GM23338 (cell line): ENCODE measurements around the gene CHST13. TPM values are rescaled to one million over a fixed set of nuclear protein-coding genes. Genes with fewer than 3 reads are reported as not detected.
A peak's percentile ranks its signal among the peaks of the same experiment; 100 is the strongest.
"Not testable (repeated sequence)": the region's sequence is repeated elsewhere in the genome, so short reads cannot be mapped to it uniquely, and the experiment has no call there.

Source experiments
- ATAC-seq: fragments of 200-7000 bp; cut with Tn5 transposase; 3 replicates; pipeline ENCODE4 v1.9.1; 2020
- DNase-seq: peaks from one replicate; pipeline ENCODE4 v3.0.0-alpha.2; 2015; ENCODE audit warnings: low spot score
- H2AFZ ChIP-seq: fragments of 200-600 bp; sonication (generic); 2 replicates; pipeline ENCODE4 v1.8.0; 2016; ENCODE audit warnings: antibody characterized with exemption, mild to moderate bottlenecking, moderate library complexity
- H3F3A ChIP-seq: fragments of 200-600 bp; sonication (generic); replicated peaks from 2 replicates; pipeline ENCODE4 v1.8.0; 2017; ENCODE audit warnings: antibody characterized with exemption, mixed run types, low read depth
- H3K27ac ChIP-seq: fragments of 200-600 bp; sonication (generic); 2 replicates; pipeline ENCODE4 v1.6.1; 2016; ENCODE audit warnings: low read depth
- H3K27me3 ChIP-seq: fragments of 200-600 bp; sonication (generic); 2 replicates; pipeline ENCODE4 v1.8.0; 2016; ENCODE audit warnings: mild to moderate bottlenecking, mixed run types, moderate library complexity; ENCODE audit not compliant: insufficient read depth
- H3K36me3 ChIP-seq: fragments of 200-600 bp; sonication (generic); 2 replicates; pipeline ENCODE4 v1.8.0; 2016; ENCODE audit warnings: mild to moderate bottlenecking; ENCODE audit not compliant: insufficient read depth
- H3K4me1 ChIP-seq: fragments of 200-600 bp; sonication (generic); 2 replicates; pipeline ENCODE4 v1.8.0; 2016; ENCODE audit warnings: mild to moderate bottlenecking, moderate library complexity; ENCODE audit not compliant: insufficient read depth
- H3K4me2 ChIP-seq: fragments of 200-600 bp; sonication (generic); 2 replicates; pipeline ENCODE4 v1.7.1; 2017; ENCODE audit warnings: mixed run types
- H3K4me3 ChIP-seq: fragments of 200-600 bp; sonication (generic); 2 replicates; pipeline ENCODE4 v1.6.1; 2016; ENCODE audit warnings: mixed run types
- H3K79me2 ChIP-seq: fragments of 200-600 bp; sonication (generic); replicated peaks from 2 replicates; pipeline ENCODE4 v1.8.0; 2017; ENCODE audit warnings: mild to moderate bottlenecking; ENCODE audit not compliant: insufficient read depth
- H3K9me2 ChIP-seq: fragments of 200-600 bp; sonication (generic); 2 replicates; pipeline ENCODE4 v1.8.0; 2017; ENCODE audit not compliant: insufficient read depth
- H4K20me1 ChIP-seq: fragments of 200-600 bp; sonication (generic); replicated peaks from 2 replicates; pipeline ENCODE4 v1.8.0; 2017; ENCODE audit warnings: mild to moderate bottlenecking; ENCODE audit not compliant: insufficient read depth
- H3K27ac Mint-ChIP-seq: 2 replicates; pipeline ENCODE4 v1.8.0; 2020; ENCODE audit warnings: inconsistent platforms, mild to moderate bottlenecking, moderate library complexity, mixed read lengths
- H3K27me3 Mint-ChIP-seq: 3 replicates; pipeline ENCODE4 v1.8.0; 2022; ENCODE audit warnings: low read depth, mild to moderate bottlenecking, moderate library complexity, mixed read lengths, inconsistent platforms; ENCODE audit not compliant: insufficient read depth, poor library complexity
- H3K36me3 Mint-ChIP-seq: 3 replicates; pipeline ENCODE4 v1.8.0; 2021; ENCODE audit warnings: low read depth, mild to moderate bottlenecking, inconsistent platforms, moderate library complexity, mixed read lengths
- H3K4me1 Mint-ChIP-seq: 3 replicates; pipeline ENCODE4 v1.8.0; 2020; ENCODE audit warnings: mild to moderate bottlenecking, inconsistent platforms, mixed read lengths
- H3K4me3 Mint-ChIP-seq: 3 replicates; pipeline ENCODE4 v1.8.0; 2021; ENCODE audit warnings: moderate library complexity, mild to moderate bottlenecking, inconsistent platforms, mixed read lengths
- H3K9me3 Mint-ChIP-seq: 3 replicates; pipeline ENCODE4 v1.8.0; 2020; ENCODE audit warnings: moderate library complexity, mild to moderate bottlenecking, inconsistent platforms, mixed read lengths
- CREB1 ChIP-seq: fragments of 250-450 bp; sonication (Bioruptor Pico); IDR thresholded peaks from 2 replicates; pipeline ENCODE4 v1.5.0; 2020; ENCODE audit warnings: low read depth, mild to moderate bottlenecking, moderate library complexity
- EZH2 ChIP-seq: fragments of 200-600 bp; sonication (generic); IDR thresholded peaks from one replicate; pipeline ENCODE4 v1.8.0; 2017; ENCODE audit warnings: antibody characterized with exemption, mild to moderate bottlenecking, low read depth; ENCODE audit not compliant: unreplicated experiment
- EZH2phosphoT487 ChIP-seq: fragments of 200-600 bp; sonication (generic); IDR thresholded peaks from one replicate; pipeline ENCODE4 v1.8.1; 2018; ENCODE audit warnings: antibody characterized with exemption; ENCODE audit not compliant: unreplicated experiment
- JUNB ChIP-seq: IDR thresholded peaks from one replicate; pipeline ENCODE4 v1.6.1; 2016; ENCODE audit warnings: antibody characterized with exemption; ENCODE audit not compliant: unreplicated experiment
- NANOG ChIP-seq: IDR thresholded peaks from 2 replicates; pipeline ENCODE4 v1.6.1; 2016; ENCODE audit warnings: antibody characterized with exemption, borderline replicate concordance
- ZNF114 ChIP-seq: fragments of 250-450 bp; sonication (Bioruptor Pico); IDR thresholded peaks from 2 replicates; pipeline ENCODE4 v1.5.0; 2020; ENCODE audit warnings: mild to moderate bottlenecking, moderate library complexity
- ZNF331 ChIP-seq: fragments of 250-450 bp; sonication (Bioruptor Pico); IDR thresholded peaks from 2 replicates; pipeline ENCODE4 v1.5.0; 2020; ENCODE audit warnings: low read depth, mild to moderate bottlenecking, moderate library complexity
- polyA plus RNA-seq: library from polyadenylated mRNA; unstranded; fragments of >200 nt; fragmentation: Nextera tagmentation; extraction: Ambion mirVana; gene quantifications from 2 replicates; pipeline ENCODE4 v1.2.1, GENCODE V29; 2016
- total RNA-seq: library from RNA; depleted of rRNA; stranded (reverse); fragments of >200 nt; shearing (Covaris generic); gene quantifications from 2 replicates; pipeline ENCODE4 v1.2.3, GENCODE V29; 2014
- TF ChIP-seq, protein P1 (sequence below), 2 experiments: fragments of 200-600 bp in 1 of 2; sonication (generic) in 1 of 2; conservative IDR thresholded peaks; 2 replicates each; pipeline versions ENCODE4 v1.5.1 to v1.6.1; 2016 to 2017; ENCODE audit warnings: antibody characterized with exemption in 2 of 2, low read depth in 2 of 2, mild to moderate bottlenecking in 2 of 2, moderate library complexity in 1 of 2

CHST13 gene
- total and polyA plus RNA-seq, 2 experiments from 2014 or later, result 3.7 to 8.4 TPM

DNA sequence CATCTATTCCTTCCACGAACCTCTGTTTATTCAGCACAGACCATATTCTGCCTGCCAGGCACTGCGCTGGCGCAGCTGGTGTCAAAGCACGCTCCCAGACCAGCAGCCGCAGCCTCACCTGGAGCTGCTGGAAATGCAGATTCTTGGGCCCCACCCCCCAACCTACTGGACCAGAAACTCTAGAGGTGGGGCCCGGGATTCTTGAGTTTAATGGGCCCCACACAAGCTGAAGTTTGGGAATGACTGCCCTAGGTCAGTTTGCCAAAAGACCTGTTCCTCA is 7.0 kb downstream of the CHST13 start:
- Mint-ChIP-seq H3K36me3 (no peaks in the 10 kb centered on the region), H3K27ac (no peak overlapping the region), H3K4me1 (peaks cover 3% of the 10 kb centered on the region; the same call in 2 of the 3 replicates), H3K27me3 (peaks cover 6% of the 10 kb centered on the region), H3K9me3 (no peaks in the 10 kb centered on the region), H3K4me3 (no peak overlapping the region)
- DNase-seq, result no peak
- Histone ChIP-seq H3K9me2 (no peaks in the 10 kb centered on the region), H3F3A (no peaks in the 10 kb centered on the region), H3K4me3 (no peak overlapping the region), H3K27me3 (no peaks in the 10 kb centered on the region), H4K20me1 (no peaks in the 10 kb centered on the region), H3K4me2 (no peak overlapping the region), H3K36me3 (no peaks in the 10 kb centered on the region), H3K27ac (no peak overlapping the region), H3K79me2 (no peaks in the 10 kb centered on the region), H3K4me1 (no peaks in the 10 kb centered on the region), H2AFZ (no peak overlapping the region)
- TF ChIP-seq ZNF114, result no peak
- TF ChIP-seq, protein P1, sequence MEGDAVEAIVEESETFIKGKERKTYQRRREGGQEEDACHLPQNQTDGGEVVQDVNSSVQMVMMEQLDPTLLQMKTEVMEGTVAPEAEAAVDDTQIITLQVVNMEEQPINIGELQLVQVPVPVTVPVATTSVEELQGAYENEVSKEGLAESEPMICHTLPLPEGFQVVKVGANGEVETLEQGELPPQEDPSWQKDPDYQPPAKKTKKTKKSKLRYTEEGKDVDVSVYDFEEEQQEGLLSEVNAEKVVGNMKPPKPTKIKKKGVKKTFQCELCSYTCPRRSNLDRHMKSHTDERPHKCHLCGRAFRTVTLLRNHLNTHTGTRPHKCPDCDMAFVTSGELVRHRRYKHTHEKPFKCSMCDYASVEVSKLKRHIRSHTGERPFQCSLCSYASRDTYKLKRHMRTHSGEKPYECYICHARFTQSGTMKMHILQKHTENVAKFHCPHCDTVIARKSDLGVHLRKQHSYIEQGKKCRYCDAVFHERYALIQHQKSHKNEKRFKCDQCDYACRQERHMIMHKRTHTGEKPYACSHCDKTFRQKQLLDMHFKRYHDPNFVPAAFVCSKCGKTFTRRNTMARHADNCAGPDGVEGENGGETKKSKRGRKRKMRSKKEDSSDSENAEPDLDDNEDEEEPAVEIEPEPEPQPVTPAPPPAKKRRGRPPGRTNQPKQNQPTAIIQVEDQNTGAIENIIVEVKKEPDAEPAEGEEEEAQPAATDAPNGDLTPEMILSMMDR (conservative IDR thresholded peaks at IDR 0.05; ENCODE audit: low read depth in 2 of 2), result 0 out of 4 replicates have a peak, but pooled peaks of 1 of the 2 experiments have one; percentile 4
- ATAC-seq, result no peak

DNA sequence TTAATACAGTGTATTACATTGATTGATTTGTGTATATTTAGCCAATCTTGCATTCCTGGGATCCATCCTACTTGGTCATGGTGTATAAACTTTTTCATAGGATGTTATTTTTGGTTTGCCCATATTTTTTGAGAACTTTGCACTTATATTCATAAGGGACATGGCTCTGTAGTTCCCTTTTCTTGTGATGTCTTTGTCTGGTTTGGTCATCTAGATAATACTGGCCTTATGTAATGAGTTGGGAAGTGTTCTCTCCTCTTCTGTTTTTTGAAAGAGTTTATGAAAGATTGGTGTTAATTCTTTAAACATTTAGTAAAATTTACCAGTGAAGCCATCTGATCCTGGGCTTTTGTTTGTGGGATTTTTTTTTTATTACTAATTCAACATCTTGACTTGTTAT is 9.6 kb downstream of the CHST13 start:
- Histone ChIP-seq H3K27ac (no peak overlapping the region), H3K4me2 (no peak overlapping the region), H3K36me3 (no peaks in the 10 kb centered on the region), H3K4me3 (no peak overlapping the region), H3K9me2 (no peaks in the 10 kb centered on the region), H4K20me1 (no peaks in the 10 kb centered on the region), H3K79me2 (no peaks in the 10 kb centered on the region), H2AFZ (no peak overlapping the region), H3K27me3 (no peaks in the 10 kb centered on the region), H3K4me1 (no peaks in the 10 kb centered on the region), H3F3A (no peaks in the 10 kb centered on the region)
- Mint-ChIP-seq H3K9me3 (no peaks in the 10 kb centered on the region), H3K27ac (no peak overlapping the region), H3K27me3 (peaks cover 6% of the 10 kb centered on the region), H3K4me3 (no peak overlapping the region), H3K36me3 (no peaks in the 10 kb centered on the region), H3K4me1 (no peaks in the 10 kb centered on the region)
- TF ChIP-seq JUNB (no peak), EZH2 (no peak), CREB1 (CRISPR knock-in tag) (no peak), ZNF331 (no peak), ZNF114 (no peak), EZH2phosphoT487 (no peak), NANOG (no peak)
- ATAC-seq (no peak), DNase-seq (no peak)

DNA sequence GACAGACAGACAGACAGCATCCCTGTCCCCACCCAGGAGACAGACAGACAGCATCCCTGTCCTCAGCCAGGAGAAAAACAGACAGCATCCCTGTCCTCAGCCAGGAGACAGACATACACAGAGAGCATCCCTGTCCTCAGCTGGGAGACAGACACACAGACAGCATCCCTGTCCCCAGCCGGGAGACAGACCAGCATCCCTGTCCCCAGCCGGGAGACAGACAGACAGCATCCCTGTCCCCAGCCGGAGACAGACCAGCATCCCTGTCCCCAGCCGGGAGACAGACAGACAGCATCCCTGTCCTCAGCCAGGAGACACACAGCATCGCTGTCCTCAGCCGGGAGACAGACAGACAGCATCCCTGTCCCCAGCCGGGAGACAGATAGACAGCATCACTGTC is 10.8 kb downstream of the CHST13 start:
- not testable (repeated sequence) for H3F3A ChIP-seq, H4K20me1 ChIP-seq, DNase-seq, ATAC-seq, H3K79me2 ChIP-seq, H3K9me2 ChIP-seq, H3K27me3 ChIP-seq, H2AFZ ChIP-seq, H3K36me3 Mint-ChIP-seq, H3K4me3 ChIP-seq, H3K27ac Mint-ChIP-seq, H3K9me3 Mint-ChIP-seq, H3K4me2 ChIP-seq, H3K27me3 Mint-ChIP-seq, H3K4me1 Mint-ChIP-seq, H3K36me3 ChIP-seq, H3K4me1 ChIP-seq, H3K4me3 Mint-ChIP-seq, H3K27ac ChIP-seq
